ENCODE data around the gene HSH2D.
"Not testable (repeated sequence)": the region's sequence is repeated elsewhere in the genome, so short reads cannot be mapped to it uniquely, and the experiment has no call there.

The HSH2D gene

DNA sequence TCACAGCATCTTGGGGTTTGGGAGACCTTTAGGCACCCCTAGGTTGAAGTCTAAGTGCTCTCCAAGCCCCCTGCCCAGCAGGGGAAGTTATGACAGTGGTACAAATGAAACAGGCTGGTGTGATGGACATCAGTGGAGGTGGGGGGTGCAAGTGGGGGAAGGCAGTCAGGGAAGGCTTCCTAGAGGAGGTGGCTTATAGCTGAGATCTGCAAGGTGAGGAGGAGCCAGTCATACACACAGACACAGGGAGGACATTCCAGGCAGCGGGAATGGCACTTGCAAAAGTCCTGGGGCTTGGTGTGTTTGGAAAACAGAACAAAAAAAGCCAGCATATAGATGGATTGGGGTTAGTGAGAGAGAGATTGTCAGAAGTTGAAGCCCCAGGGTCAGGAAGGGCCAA lies 11.6 kb downstream of the HSH2D start:
- DNase-seq: no peak

DNA sequence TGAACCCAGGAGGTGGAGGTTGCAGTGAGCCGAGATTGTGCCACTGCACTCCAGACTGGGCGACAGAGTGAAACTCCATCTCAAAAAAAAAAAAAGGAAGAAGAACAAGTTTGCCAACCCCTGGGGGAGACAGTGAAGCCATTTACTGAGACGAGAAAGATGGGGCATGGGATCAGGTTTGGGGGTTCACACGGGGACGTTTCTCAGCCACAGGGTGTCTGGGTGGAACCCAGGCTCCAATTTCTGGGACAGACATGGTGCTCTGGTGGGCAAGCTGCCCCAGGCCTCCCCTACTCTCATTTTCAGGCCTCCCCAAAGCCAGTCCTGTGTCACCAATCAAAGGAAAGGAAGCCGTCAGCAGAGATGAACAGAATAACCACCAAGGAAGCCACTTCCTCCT lies 13.4 kb downstream of the HSH2D start:
- no peak for DNase-seq

DNA sequence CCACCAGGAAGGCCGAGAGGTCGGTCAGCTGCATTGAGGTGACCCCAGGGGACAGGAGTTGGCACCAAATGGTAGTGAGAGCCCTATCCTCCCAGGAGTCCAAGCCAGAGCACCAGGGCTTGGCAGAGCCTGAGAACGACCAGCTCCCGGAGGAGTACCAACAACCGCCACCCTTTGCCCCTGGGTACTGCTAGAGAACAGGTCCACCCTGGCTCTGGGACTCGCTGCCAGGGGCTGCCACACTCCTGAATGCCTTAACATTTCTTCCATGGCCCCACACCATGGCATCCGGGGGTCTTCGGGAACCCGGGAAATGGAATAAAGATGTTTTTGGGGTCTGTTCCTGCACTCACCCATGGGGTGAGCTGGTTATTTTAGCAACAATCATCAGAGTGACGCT lies 14.1 kb downstream of the HSH2D start:
- DNase-seq: no peak

DNA sequence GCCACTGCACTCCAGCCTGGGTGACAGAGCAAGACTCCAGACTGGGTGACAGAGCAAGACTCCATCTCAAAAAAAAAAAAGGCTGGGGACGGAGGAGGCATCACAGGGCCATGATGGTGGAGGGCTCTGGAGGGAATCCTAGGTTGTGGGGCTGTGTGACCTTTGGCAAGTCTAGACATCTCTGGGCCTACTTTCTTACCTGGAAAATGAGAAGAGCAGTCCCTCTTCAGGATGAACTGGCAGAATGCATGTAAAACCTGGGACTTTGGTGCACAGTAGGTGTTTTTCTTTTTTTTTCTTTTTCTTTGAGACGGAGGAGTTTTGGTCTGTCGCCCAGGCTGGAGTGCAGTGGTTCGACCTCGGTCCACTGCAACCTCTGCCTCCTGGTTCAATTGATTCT lies 16.2 kb downstream of the HSH2D start:
- no peak for DNase-seq

DNA sequence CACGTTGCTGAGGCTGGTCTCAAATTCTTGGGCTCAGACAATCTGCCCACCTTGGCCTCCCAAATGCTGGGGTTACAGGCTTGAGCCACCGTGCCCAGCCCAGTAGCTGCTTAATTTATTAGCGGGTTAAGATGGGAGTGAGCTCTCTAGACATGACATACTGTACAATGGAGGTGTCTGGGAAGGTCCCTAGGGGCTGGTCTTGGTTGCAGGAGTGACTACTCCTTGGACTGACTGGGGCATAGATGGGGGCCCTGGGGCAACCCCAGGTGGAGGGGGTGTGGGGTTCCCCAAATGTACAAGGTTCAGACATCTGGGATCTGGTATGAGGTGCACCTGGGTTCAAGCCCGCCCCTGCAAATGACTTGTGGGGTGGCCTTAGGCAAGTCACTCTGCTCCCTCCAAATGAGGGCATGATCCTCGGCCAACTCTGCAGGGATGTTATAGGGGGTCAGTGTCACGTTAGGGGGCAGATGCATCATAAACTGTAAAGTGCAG lies 17.0 kb downstream of the HSH2D start:
- DNase-seq: no peak

DNA sequence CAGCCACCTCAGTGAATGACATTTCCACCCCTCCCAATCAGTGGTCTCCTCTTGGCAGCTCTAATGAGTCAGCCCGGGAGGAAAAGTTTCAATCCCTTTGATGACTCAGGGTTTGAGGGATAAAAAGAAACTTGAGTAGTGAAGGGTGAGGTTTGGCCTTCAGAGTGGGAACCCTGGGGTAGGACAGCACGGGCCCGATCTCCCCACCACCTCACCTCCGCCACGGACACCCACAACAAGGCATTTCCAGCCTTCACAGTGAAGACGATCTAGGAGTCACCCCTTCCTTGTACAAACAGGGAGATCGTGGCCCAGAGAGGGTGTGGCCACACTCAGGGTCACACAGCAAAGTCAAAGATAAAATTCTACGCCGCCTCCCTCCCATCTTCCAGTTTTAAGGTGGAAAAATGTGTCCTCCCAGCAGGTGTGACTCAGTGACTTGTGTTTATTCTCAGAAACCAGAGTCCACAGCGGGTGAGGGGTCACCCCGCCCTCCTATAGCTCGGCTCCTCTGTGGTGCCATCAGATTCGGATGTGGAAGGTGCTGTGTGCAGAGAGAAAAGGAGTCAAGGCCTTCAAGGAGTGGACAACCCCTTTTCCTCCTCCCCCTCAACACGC lies 17.6 kb downstream of the HSH2D start:
- no peak for DNase-seq

DNA sequence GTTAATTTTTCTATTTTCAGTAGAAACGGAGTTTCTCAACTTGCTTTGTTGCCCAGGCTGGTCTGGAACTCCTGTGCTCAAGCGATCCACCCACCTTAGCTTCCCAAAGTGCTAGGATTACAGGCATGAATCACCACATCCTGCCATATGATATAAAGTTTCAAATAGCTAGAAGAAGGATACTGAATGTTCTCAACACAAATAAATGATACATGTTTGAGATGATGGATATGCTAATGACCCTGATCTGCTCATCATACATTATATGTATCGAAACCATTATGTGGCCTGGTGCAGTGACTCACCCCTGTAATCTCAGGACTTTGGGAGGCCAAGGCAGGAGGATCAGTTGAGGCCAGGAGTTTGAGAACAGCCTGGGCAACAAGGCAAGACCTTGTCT lies 18.4 kb downstream of the HSH2D start:
- no peak for DNase-seq

DNA sequence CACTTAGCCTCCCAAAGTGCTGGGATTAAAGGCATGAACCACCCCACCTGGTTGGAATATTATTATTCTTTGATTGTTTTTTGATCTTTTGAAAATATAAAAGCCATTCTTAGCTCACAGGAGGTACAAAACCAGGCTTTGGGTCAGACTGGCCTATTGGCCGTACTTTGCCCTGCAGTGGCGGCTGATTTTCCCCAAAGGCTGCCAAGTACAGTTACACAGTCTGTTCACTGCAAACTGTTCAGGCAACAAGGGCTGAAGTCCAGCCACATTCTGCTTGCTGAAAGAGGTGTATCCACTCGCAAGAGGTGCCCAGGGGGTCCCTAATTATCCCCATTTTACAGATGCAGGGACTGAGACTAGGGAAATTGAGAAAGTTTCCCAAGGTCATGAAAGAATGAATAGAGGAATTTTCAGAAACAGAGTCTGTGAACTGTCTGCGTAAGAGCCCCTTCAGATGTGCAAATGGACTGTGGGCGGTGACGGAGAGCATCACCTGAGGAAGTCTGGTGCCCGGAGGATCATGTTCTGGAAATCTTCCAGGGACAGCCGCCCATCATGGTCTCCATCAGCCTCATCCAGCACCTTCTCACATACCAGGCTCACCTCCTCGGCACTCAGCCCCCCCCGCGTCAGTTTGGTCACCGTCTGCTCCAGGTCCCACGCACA lies 20.9 kb downstream of the HSH2D start:
- DNase-seq: no peak

DNA sequence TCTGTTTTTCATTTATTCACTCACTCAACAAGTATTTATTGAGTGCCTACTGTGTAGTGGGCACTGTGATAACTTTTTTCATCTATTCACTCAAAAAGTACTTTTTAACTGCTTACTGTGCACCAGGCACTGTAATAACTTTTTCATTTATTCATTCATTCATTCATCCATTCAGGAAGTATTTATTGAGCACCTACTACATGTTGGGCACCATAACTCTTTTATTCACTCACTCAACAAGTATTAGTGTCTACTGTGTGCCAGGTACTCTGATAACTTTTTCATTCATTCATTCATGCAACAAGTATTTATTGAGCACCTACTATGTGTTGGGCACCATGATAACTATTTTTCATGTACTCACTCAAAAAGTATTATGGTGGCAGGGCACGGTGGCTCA lies 22.9 kb downstream of the HSH2D start:
- DNase-seq: no peak

DNA sequence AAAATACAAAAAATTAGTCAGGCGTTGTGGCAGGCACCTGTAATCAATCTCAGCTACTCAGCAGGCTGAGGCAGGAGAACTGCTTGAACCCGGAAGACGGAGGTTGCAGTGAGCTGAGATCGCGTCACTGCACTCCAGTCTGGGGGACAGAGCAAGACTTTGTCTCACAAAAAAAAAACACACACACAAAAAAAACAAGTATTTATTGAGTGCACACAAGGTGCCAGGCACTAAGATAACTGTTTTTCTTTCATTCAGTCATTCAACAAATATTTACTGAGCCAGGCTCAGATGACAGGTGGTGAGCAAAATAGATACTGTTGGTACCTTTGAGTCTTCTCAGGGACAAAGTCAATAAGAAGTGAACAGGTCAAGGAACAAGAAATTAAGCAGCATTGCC lies 23.6 kb downstream of the HSH2D start:
- DNase-seq: no peak

DNA sequence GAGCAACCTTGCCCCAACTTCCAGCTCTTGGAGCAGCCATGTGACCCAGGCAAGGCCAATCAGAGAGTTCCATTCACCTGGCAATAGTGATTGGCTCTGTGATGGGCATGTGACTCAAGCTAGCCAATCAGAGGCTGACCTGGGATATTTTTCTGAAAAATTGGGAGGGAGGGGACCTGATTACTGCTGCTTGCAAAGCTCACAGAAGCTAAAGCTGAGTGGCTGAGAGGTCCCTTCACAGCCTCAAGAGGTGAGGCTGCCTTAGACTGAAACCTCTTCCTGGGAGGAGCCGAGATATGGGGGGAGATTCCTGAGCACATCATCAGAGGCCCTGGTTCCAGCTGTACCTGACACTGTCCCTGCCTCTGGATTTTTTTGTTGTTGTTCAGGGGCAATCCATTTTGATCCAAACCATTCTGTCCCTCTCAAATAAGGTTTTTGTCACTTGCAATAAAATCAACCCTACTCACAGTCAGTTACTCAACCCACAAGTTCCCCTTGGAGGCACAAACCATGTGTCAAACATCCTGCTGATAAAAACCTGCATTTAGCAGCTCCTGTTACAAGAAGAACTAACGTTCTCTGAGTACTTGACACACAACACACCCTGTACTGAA lies 25.1 kb downstream of the HSH2D start:
- DNase-seq: no peak

DNA sequence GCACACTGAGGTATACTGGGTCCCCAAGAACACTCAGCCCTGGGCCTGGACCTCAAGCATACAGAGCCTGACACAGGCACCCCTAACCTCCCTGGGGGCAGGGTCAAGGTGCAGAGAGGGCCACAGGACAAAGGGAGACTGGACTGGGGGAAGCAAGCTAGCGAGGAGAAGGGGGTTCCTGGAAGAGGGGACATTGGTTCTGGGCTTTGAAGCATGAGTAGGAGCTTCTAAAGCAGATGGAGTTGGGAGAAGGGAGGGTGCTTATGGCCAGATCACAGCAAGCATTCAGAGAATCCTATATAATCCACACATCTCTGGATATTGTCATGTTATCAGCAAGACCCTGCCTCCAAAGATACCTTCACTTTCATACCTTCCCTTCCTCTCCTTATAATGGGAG lies 26.6 kb downstream of the HSH2D start:
- DNase-seq: no peak

DNA sequence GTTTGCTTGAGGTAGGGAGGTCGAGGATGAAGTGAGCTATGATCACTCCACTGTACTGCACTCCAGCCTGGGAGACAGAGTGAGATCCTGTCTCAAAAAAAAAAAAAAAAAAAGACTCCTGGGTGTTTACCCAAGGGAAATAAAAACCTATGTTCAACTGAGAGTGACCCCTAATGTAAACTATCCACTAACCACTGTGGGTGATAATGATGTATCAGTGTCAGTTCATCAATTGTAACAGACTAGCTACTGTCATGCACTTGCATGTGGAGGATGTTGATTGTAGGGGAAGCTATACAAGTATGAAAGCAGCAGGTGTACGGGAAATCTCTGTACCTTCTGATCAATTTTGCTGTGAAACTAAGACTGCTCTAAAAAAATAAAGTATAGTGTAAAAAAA lies 32.5 kb downstream of the HSH2D start:
- DNase-seq: no peak

DNA sequence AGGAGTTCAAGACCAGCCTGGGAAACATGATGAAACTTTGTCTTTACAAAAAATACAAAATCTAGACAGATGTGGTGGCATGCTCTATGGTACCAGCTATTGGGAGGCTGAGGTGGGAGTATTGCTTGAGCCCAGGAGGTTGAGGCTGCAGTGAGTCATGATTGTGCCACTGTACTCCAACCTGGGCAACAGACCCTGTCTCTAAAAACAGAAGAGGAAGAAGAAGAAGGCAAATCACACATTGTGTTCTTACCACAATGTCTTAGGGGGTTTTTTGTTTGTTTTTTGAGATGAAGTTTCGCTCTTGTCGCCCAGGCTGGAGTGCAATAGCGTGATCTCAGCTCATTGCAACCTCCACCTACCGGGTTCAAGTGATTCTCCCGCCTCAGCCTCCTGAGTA lies 35.4 kb downstream of the HSH2D start:
- DNase-seq: not testable (repeated sequence)

DNA sequence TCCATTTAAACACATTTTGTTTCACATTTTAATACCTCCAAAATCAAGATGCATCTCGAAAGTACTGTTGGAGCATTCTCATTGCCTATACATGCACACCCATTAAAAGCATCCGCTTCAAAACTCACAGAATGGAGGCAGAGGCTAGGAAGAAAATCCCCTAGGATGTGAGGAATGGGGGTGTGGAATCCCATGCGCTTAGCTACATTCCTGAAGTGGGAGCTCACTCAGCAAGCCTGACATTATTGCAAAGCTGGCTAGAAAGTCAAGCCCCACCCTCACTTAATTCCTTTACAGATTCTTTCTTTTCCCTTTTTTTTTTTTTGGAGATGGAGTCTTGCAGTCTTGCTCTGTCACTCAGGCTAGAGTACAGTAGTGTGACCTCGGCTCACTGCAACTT lies 37.1 kb downstream of the HSH2D start:
- no peak for DNase-seq

DNA sequence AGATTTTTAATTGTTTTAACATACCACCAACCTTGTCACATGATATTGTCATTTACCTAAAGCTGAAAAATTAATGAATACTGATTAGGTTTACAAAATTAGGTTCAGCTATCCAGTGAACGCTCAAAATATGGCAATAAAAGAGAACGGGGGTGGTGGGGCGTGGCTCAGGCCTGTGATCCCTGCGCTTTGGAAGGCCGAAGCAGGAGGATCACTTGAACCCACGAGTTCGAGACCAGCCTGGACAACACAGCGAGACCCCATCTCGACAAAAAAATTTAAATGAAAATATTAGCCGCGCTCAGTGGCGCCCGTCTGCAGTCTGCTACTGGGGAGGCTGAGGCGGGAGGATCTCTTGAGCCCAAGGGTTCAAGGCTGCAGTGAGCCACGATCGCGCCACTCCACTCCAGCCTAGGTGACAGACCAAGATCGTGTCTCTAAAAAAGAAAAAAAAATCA lies 41.2 kb downstream of the HSH2D start:
- DNase-seq: no peak

DNA sequence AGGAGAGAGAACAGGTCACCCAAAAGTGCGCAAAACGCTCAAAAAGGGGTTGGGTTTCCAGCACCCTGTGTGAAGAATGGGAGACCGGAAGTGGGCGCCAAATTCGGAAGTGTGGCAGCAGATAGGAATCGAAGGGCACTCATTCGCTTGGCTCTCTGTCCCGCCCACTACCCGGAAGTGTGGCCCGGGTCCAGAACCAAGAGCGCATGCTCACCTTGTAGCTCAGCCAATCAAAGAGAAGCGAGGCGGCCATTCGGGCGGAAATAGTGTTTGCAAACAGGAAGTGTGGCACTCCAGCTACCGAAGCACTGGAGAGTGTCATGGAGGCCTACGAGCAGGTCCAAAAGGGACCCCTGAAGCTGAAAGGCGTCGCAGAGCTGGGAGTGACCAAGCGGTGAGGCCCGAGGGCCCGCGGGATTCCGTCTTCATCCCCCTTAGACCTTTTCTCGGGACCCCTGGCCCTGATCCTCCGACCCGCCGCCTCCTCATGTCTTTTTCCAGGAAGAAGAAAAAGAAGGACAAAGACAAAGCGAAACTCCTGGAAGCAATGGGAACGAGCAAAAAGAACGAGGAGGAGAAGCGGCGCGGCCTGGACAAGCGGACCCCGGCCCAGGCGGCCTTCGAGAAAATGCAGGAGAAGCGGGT lies 41.8 kb downstream of the HSH2D start, which contains the start of gene FAM32A:
Gene FAM32A, plus strand, starts transcription at position 288 of the 645 bp plus-strand sequence. Its CDS starts 33 bp downstream, at position 321.
- peak; percentile 96 to 97 for DNase-seq

DNA sequence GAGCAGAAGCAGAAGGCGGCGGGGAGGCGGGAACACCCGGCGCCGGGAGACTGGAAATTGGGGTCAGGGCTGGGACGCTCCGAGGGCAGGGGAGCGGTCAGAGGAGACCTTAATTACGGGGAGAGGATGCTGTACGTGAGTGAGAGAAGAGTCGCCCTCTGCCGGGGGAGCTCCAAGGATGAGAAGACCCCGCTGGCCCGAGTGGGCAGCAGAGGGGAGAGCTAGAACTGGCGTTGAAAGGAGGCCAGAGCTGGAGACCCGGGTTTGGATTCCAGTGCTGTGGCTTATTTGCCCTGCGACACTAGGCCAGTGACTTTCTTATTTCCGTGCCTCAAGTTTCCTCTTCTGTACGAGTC lies 42.3 kb downstream of the HSH2D start:
- no peak for DNase-seq

DNA sequence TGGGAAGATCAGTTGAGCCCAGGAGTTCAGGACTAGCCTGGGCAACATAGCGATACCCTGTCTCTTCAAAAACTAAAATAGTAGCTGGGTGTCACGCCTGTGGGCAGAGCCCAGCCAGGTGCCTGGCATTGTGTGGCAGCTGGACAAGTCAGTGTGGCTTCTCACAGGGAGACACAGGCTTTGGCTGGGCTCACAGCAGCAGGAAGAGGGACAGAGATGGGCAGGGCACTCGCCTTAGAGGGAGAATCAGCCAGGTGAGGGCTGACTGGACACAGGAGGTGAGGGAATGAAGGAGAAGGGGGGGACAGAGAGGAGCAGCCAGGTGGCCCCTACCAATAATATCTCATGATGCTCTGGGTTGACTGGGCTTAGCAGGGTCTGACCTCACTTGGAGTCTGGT lies 45.0 kb downstream of the HSH2D start:
- no peak for DNase-seq

DNA sequence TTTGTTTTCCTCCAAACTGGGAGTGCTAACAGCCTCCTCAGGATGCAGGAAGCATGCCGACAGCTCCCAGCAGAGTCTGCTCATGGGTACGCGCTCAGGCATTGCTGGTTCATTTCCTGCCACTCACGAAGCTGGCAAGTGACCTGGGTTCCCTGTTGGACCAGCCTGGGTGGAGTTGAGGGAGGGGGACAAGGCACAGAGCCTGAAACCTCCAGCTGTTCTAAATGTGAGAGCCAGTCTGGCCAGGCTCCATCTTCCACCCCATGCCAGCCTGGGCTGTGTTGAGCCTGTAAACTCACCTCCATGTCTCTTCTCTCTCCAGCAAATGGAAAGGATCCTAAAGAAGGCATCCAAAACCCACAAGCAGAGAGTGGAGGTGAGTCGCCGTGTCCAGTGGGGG lies 46.7 kb downstream of the HSH2D start:
- DNase-seq: no peak

DNA sequence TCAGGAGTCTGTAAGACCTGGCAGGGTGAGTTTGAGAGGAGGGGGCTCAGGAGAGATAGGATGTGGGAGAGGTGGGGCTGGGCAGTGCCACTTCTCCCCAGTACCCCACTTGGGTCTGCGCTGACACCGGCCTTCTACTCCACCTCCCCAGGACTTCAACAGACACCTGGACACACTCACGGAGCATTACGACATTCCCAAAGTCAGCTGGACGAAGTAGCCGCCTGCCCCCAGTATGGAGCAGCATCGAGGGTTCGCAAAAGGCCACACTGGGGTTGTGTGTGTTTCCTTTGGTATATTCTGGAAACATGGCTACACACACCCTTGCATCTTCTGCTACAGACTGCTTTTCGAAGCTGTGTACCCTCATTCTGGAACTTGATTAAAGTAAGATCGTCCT lies 47.3 kb downstream of the HSH2D start:
- DNase-seq: no peak

DNA sequence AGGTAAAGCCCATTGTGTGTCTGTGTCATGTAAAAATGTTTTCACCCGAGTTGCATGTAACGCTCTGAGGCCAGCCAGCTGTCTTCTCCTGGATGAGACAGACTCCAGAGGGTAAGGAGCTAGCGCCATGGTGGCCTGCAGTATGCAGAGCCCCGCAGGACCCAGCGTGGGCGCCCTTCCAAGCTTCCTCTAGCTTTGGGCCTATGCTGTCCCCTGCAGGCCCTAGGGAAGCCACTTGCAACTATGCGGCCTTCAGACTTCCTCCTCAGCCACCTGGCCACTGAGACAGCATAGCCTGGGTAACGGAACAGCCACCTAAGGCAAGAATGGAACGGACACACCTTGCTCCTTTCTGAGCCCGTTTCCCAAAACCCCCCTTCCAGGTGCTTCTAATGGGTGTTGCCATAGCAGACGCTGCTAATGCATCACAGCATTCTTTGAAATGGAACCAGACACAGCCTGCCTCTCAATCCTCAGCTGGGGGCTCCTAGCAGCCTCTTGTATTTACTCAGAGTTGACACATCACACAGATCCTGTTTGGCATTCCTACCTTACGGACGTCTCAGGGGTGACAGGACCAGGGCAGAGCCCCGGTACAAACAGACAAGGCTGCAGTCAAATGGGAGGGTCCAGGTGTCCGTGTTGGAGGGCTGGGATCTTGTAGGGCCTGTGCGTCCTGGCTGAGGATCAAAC lies 47.9 kb downstream of the HSH2D start:
- DNase-seq: no peak

DNA sequence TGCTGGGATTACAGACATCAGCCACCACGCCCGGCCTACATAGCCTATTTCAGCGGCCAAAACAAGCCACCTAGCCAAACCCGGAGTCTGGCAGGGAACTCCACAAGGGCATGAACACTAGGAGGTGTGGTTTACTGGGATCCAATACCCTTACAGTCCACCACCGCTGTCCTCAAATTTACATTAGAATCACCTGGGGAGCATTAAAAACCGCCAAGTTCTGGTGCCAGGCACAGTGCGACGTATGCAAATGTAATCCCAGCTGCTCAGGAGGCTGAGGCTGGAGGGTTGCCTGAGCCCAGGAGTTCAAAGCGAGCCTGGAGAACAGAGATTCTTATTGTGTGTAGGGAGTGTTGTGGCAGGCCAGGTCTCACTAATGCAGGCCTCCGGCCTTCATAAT lies 50.0 kb downstream of the HSH2D start:
- no peak for DNase-seq

Measured in hippocampal formation (tissue), 2 donors.